Measurements from ENCODE around the gene PHOSPHO1.
"Not testable (repeated sequence)": the region's sequence is repeated elsewhere in the genome, so short reads cannot be mapped to it uniquely, and the experiment has no call there.

DNA sequence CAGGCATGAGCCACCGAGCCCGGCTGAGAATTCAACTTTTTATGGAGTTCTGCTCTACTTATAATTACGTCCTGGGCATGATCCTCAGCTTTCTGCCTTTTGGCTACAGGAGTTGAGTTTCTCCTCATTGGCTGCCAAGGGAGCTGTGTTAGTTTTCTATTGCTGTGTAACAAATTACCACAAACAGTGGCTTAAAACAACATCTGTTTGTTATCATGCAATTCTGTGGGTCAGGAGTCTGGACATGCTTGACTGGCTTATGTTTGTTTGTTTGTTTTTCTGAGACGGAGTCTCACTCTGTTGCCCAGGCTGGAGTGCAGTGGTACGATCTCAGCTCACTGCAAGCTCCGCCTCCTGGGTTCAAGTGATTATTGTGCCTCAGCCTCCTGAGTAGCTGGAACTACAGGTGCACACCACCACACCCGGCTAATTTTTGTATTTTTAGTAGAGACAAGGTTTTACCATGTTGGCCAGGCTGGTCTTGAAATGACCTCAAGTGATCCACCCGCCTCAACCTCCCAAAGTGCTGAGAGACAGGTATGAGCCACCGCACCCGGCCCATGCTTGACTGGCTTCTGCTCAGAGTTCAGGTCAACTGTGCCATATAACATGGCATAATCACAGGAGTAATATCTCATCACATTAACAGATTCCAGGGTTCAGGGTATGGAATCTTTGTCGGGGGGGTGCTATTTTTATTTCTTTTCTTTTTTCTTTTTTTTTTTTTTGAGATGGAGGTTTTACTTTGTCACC lies 48.9 kb upstream of the PHOSPHO1 start:
- TF ChIP-seq, protein P1, sequence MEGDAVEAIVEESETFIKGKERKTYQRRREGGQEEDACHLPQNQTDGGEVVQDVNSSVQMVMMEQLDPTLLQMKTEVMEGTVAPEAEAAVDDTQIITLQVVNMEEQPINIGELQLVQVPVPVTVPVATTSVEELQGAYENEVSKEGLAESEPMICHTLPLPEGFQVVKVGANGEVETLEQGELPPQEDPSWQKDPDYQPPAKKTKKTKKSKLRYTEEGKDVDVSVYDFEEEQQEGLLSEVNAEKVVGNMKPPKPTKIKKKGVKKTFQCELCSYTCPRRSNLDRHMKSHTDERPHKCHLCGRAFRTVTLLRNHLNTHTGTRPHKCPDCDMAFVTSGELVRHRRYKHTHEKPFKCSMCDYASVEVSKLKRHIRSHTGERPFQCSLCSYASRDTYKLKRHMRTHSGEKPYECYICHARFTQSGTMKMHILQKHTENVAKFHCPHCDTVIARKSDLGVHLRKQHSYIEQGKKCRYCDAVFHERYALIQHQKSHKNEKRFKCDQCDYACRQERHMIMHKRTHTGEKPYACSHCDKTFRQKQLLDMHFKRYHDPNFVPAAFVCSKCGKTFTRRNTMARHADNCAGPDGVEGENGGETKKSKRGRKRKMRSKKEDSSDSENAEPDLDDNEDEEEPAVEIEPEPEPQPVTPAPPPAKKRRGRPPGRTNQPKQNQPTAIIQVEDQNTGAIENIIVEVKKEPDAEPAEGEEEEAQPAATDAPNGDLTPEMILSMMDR (tag by site-specific recombination; IDR thresholded peaks at IDR 0.05) = not testable (repeated sequence)
- TF ChIP-seq, protein P2, sequence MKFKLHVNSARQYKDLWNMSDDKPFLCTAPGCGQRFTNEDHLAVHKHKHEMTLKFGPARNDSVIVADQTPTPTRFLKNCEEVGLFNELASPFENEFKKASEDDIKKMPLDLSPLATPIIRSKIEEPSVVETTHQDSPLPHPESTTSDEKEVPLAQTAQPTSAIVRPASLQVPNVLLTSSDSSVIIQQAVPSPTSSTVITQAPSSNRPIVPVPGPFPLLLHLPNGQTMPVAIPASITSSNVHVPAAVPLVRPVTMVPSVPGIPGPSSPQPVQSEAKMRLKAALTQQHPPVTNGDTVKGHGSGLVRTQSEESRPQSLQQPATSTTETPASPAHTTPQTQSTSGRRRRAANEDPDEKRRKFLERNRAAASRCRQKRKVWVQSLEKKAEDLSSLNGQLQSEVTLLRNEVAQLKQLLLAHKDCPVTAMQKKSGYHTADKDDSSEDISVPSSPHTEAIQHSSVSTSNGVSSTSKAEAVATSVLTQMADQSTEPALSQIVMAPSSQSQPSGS (tag by site-specific recombination; IDR thresholded peaks at IDR 0.05; ENCODE audit: low read depth) = not testable (repeated sequence)

All from HEK293 (cell line).